IMR-90 (cell line): Measurements from ENCODE around the gene PRKN. TPM values are rescaled to one million over a fixed set of nuclear protein-coding genes. Genes with fewer than 3 reads are reported as not detected.

ENCODE experiments used
- ATAC-seq: fragments of 200-7000 bp; cut with Tn5 transposase; 2 replicates; pipeline ENCODE4 v1.9.1; 2020; ENCODE audit warnings: low read depth, mild to moderate bottlenecking, moderate library complexity
- BruUV-seq: library from RNA; stranded (reverse); fragments of 400-500 nt; replicated peaks from 2 replicates; lab custom pipeline; 2021; lab: Mats Ljungman, UMichigan
- CTCF ChIA-PET: fragments of 300-600 bp; formaldehyde crosslinking; extraction: SDS; loops from one replicate; lab custom pipeline; 2021; ENCODE audit warnings: antibody characterized with exemption; lab: Yijun Ruan, JAX
- POLR2A ChIA-PET: fragments of 300-600 bp; sonication (Branson Sonifier 250); formaldehyde crosslinking; loops from one replicate; lab custom pipeline; 2022; ENCODE audit warnings: antibody characterized with exemption; ENCODE audit not compliant: unreplicated experiment; lab: Charles Lee
- DNase-seq: peaks from one replicate; pipeline ENCODE4 v3.0.0; 2013
- H2AFZ ChIP-seq: replicated peaks from 2 replicates; pipeline ENCODE3; 2013; ENCODE audit warnings: low read length, mild to moderate bottlenecking; ENCODE audit not compliant: poor library complexity
- H2AK5ac ChIP-seq: 2 replicates; pipeline ENCODE4 v1.6.1; 2013; ENCODE audit warnings: low read depth, low read length, inconsistent platforms
- H2AK9ac ChIP-seq: replicated peaks from 2 replicates; pipeline ENCODE3; 2013; ENCODE audit warnings: mild to moderate bottlenecking, low read depth, low read length, moderate library complexity; ENCODE audit not compliant: poor library complexity
- H2BK120ac ChIP-seq: 2 replicates; pipeline ENCODE4 v1.6.1; 2013; ENCODE audit warnings: low read depth, low read length, inconsistent platforms
- H2BK15ac ChIP-seq: 3 replicates; pipeline ENCODE4 v1.6.1; 2013; ENCODE audit warnings: low read depth, low read length, inconsistent platforms
- H2BK20ac ChIP-seq: 2 replicates; pipeline ENCODE4 v1.6.1; 2013; ENCODE audit warnings: low read depth, mild to moderate bottlenecking, inconsistent platforms, low read length, moderate library complexity
- H2BK5ac ChIP-seq: 2 replicates; pipeline ENCODE4 v1.6.1; 2013; ENCODE audit warnings: mild to moderate bottlenecking, low read depth, low read length, inconsistent platforms; ENCODE audit not compliant: poor library complexity, severe bottlenecking
- H3K14ac ChIP-seq: replicated peaks from 2 replicates; pipeline ENCODE4 v1.6.1; 2013; ENCODE audit warnings: low read depth, low read length, inconsistent platforms
- H3K18ac ChIP-seq: 2 replicates; pipeline ENCODE4 v1.6.1; 2013; ENCODE audit warnings: low read depth, low read length, control low read depth
- H3K23ac ChIP-seq: 2 replicates; pipeline ENCODE4 v1.6.1; 2013; ENCODE audit warnings: low read depth, low read length, inconsistent platforms
- H3K27ac ChIP-seq: 2 replicates; pipeline ENCODE4 v1.5.1; 2013; ENCODE audit warnings: mild to moderate bottlenecking, control low read depth, low read length; ENCODE audit not compliant: insufficient read depth
- H3K27me3 ChIP-seq: 2 replicates; pipeline ENCODE4 v1.6.1; 2013; ENCODE audit warnings: low read length; ENCODE audit not compliant: control insufficient read depth, insufficient read depth
- H3K36me3 ChIP-seq: 2 replicates; pipeline ENCODE4 v1.6.1; 2013; ENCODE audit warnings: low read length, mixed read lengths; ENCODE audit not compliant: control insufficient read depth, insufficient read depth
- H3K4ac ChIP-seq: 2 replicates; pipeline ENCODE4 v1.6.1; 2013; ENCODE audit warnings: low read depth, low read length, inconsistent platforms
- H3K4me1 ChIP-seq: 2 replicates; pipeline ENCODE4 v1.6.1; 2013; ENCODE audit warnings: low read length, mixed read lengths; ENCODE audit not compliant: control insufficient read depth, insufficient read depth
- H3K4me2 ChIP-seq: 2 replicates; pipeline ENCODE4 v1.6.1; 2013; ENCODE audit warnings: low read depth, mild to moderate bottlenecking, control low read depth, low read length, moderate library complexity
- H3K4me3 ChIP-seq: 2 replicates; pipeline ENCODE4 v1.5.1; 2013; ENCODE audit warnings: low read depth, mild to moderate bottlenecking, control low read depth, low read length, moderate library complexity; ENCODE audit not compliant: insufficient read depth
- H3K56ac ChIP-seq: 2 replicates; pipeline ENCODE4 v1.6.1; 2013; ENCODE audit warnings: low read length, inconsistent platforms; ENCODE audit not compliant: insufficient read depth; ENCODE audit errors: extremely low read depth
- H3K79me1 ChIP-seq, 2 experiments: 2 replicates each; pipeline ENCODE4 v1.6.1; 2013; ENCODE audit warnings: low read length in 2 of 2, inconsistent platforms in 1 of 2, low read depth in 1 of 2
- H3K9ac ChIP-seq: 2 replicates; pipeline ENCODE4 v1.6.1; 2013; ENCODE audit warnings: low read depth, low read length, control low read depth
- H3K9me1 ChIP-seq: 2 replicates; pipeline ENCODE4 v1.6.1; 2013; ENCODE audit warnings: low read length, inconsistent platforms; ENCODE audit not compliant: insufficient read depth
- H3K9me3 ChIP-seq: 2 replicates; pipeline ENCODE4 v1.6.1; 2013; ENCODE audit warnings: low read length; ENCODE audit not compliant: control insufficient read depth, insufficient read depth
- H4K20me1 ChIP-seq: 2 replicates; pipeline ENCODE4 v1.6.1; 2013; ENCODE audit warnings: low read length, inconsistent platforms; ENCODE audit not compliant: insufficient read depth
- H4K5ac ChIP-seq: 2 replicates; pipeline ENCODE4 v1.6.1; 2013; ENCODE audit warnings: mild to moderate bottlenecking, low read depth, low read length, control low read depth
- H4K8ac ChIP-seq, 2 experiments: 2 replicates each; pipeline ENCODE4 v1.6.1; 2013; ENCODE audit warnings: low read depth in 2 of 2, low read length in 2 of 2, control low read depth in 1 of 2, inconsistent platforms in 1 of 2
- H4K91ac ChIP-seq: 2 replicates; pipeline ENCODE4 v1.6.1; 2013; ENCODE audit warnings: low read depth, low read length, inconsistent platforms; ENCODE audit not compliant: insufficient read depth
- NFE2L2 ChIP-seq: fragments of 150-350 bp; IDR thresholded peaks from 2 replicates; pipeline ENCODE4 v1.6.1; 2016; ENCODE audit warnings: low read depth, mild to moderate bottlenecking, low read length
- WGBS, 2 experiments: methylation state at CpG; one replicate each; pipeline versions ENCODE4 v1.1.5 to v1.1.7; 2013; ENCODE audit warnings: missing lambda C conversion rate in 2 of 2; ENCODE audit not compliant: insufficient read length in 1 of 2; ENCODE audit errors: extremely low coverage in 2 of 2; 5-methylcytosine and 5-hydroxymethylcytosine counted together
- dilution Hi-C: fragments of 300-500 bp; cut with HindIII; formaldehyde crosslinking; loops from one replicate; pipeline ENCODE4 v1.14.3; 2018; ENCODE audit warnings: low sequenced_read_pairs; ENCODE audit not compliant: unreplicated experiment
- in situ Hi-C: fragments of 300-500 bp; cut with MboI; formaldehyde crosslinking; loops from 3 replicates; pipeline ENCODE4 v1.14.3; 2019; ENCODE audit warnings: low sequenced_read_pairs, inconsistent platforms, mixed read lengths
- intact Hi-C: fragments of 100-400 bp; cut with micrococcal nuclease; formaldehyde crosslinking; loops from 2 replicates; pipeline ENCODE4 v1.10.0; 2022
- polyA plus RNA-seq, 3 experiments: library from polyadenylated mRNA; depleted of rRNA; stranded (reverse); fragments of >200 nt; gene quantifications; 2 replicates each; pipeline ENCODE4 v1.2.3, GENCODE V29; 2012; ENCODE audit warnings: low replicate concordance in 1 of 3
- total RNA-seq: library from RNA; depleted of rRNA; stranded (reverse); fragments of >200 nt; gene quantifications from 2 replicates; pipeline ENCODE4 v1.2.3, GENCODE V29; 2012

Gene PRKN
- total and polyA plus RNA-seq, 2 of the 4 experiments (the other 2 are of a cell fraction): 0.15 to 0.18 TPM

DNA sequence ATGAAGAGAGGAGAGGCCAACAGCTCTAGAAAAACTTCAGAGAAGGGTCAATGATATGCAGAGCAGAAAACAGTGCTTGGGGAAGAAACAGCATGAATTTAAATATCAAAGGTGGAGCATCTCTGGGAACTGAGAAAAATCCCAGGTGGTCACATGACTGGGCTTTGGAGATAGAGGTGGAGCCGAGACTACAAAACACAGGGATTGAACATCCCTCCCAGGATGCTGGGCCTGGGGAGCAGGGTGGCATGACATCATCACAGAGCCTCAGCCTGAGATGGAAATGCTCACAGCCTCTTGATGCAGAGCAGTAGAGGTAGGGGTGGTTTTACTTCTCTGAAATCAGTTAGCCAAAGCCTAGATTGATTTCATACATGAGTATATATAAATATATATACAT is 529.5 kb downstream of the PRKN start:
- Histone ChIP-seq H3K18ac (no peak overlapping the region), H4K5ac (no peak overlapping the region), H2BK20ac (no peak overlapping the region), H3K79me1 (no peaks in the 10 kb centered on the region), H3K27ac (no peak overlapping the region), H3K4me3 (no peak overlapping the region), H3K4me2 (no peak overlapping the region), H3K9me1 (no peaks in the 10 kb centered on the region), H3K4me1 (no peaks in the 10 kb centered on the region), H2BK5ac (no peak overlapping the region), H4K20me1 (no peaks in the 10 kb centered on the region), H3K4ac (no peak overlapping the region), H3K56ac (no peak overlapping the region), H2BK15ac (no peak overlapping the region), H4K91ac (no peak overlapping the region), H3K36me3 (no peaks in the 10 kb centered on the region), H3K23ac (no peak overlapping the region), H2AK9ac (no peak overlapping the region), H2AFZ (no peak overlapping the region), H3K9me3 (peaks cover 15% of the 10 kb centered on the region), H2BK120ac (no peak overlapping the region), H2AK5ac (no peak overlapping the region), H3K9ac (no peak overlapping the region), H3K27me3 (no peaks in the 10 kb centered on the region), H4K8ac (no peak overlapping the region), H3K14ac (no peak overlapping the region)
- DNase-seq: no peak
- ATAC-seq: no peak
- in situ Hi-C loops (no loop called here), dilution Hi-C loops (no loop called here), intact Hi-C loops (no loop called here)
- ChIA-PET CTCF (no interaction called here), POLR2A (no interaction called here)
- TF ChIP-seq NFE2L2: no peak
- no CpG with 5 or more reads among the region's 1 CpG for WGBS, 2 experiments
- no TSS peak for BruUV-seq
